Measurements from ENCODE around the gene STRBP.
"Not testable (repeated sequence)": the region's sequence is repeated elsewhere in the genome, so short reads cannot be mapped to it uniquely, and the experiment has no call there.

Gene STRBP

GRCh38 chr9:123225995-123226394, 42.4 kb downstream of the STRBP start:
- H3K4me3 ChIP-seq (ENCODE audit: low read depth, low read length), result no peak overlapping the region
- H3K9ac ChIP-seq (ENCODE audit: low read length), result no peak overlapping the region
- no peaks in the 10 kb centered on the region for H3K27me3 ChIP-seq (ENCODE audit: control insufficient read depth, insufficient read depth, low read length)
- no peaks in the 10 kb centered on the region for H3K36me3 ChIP-seq (ENCODE audit: control insufficient read depth, insufficient read depth, low read length)
- no peak overlapping the region for H3K27ac ChIP-seq (ENCODE audit: low read depth, low read length)
- no peaks in the 10 kb centered on the region for H3K9me3 ChIP-seq (ENCODE audit: control insufficient read depth, insufficient read depth, low read depth, low read length)
- H3K4me1 ChIP-seq (ENCODE audit: control insufficient read depth, insufficient read depth, low read length), result peaks cover 13% of the 10 kb centered on the region; the same call in 1 of the 2 replicates

- H3K9ac ChIP-seq (ENCODE audit: low read length), result no peak overlapping the region
- H3K27ac ChIP-seq (ENCODE audit: low read depth, low read length), result no peak overlapping the region
- no peak overlapping the region for H3K4me3 ChIP-seq (ENCODE audit: low read depth, low read length)
These were observed 43.0 kb downstream of the STRBP start for GRCh38 chr9:123225374-123225813.

GRCh38 chr9:123220127-123220526, 48.3 kb downstream of the STRBP start:
- H3K9me3 ChIP-seq (ENCODE audit: control insufficient read depth, insufficient read depth, low read depth, low read length), result no peaks in the 10 kb centered on the region
- H3K36me3 ChIP-seq (ENCODE audit: control insufficient read depth, insufficient read depth, low read length), result no peaks in the 10 kb centered on the region
- H3K27me3 ChIP-seq (ENCODE audit: control insufficient read depth, insufficient read depth, low read length), result no peaks in the 10 kb centered on the region
- H3K9ac ChIP-seq (ENCODE audit: low read length), result no peak overlapping the region
- peaks cover 13% of the 10 kb centered on the region; the same call in 1 of the 2 replicates for H3K4me1 ChIP-seq (ENCODE audit: control insufficient read depth, insufficient read depth, low read length)
- no peak overlapping the region for H3K27ac ChIP-seq (ENCODE audit: low read depth, low read length)
- no peak overlapping the region for H3K4me3 ChIP-seq (ENCODE audit: low read depth, low read length)

More at GRCh38 chr9:123225374-123225813, 43.0 kb downstream of the STRBP start:
- Histone ChIP-seq H3K9me3 (ENCODE audit: control insufficient read depth, insufficient read depth, low read depth, low read length) (no peaks in the 10 kb centered on the region), H3K27me3 (ENCODE audit: control insufficient read depth, insufficient read depth, low read length) (no peaks in the 10 kb centered on the region), H3K36me3 (ENCODE audit: control insufficient read depth, insufficient read depth, low read length) (no peaks in the 10 kb centered on the region), H3K4me1 (ENCODE audit: control insufficient read depth, insufficient read depth, low read length) (peaks cover 13% of the 10 kb centered on the region; the same call in 1 of the 2 replicates)

GRCh38 chr9:123218831-123219230, 49.6 kb downstream of the STRBP start:
- no peaks in the 10 kb centered on the region for H3K36me3 ChIP-seq (ENCODE audit: control insufficient read depth, insufficient read depth, low read length)
- no peaks in the 10 kb centered on the region for H3K27me3 ChIP-seq (ENCODE audit: control insufficient read depth, insufficient read depth, low read length)
- no peaks in the 10 kb centered on the region for H3K9me3 ChIP-seq (ENCODE audit: control insufficient read depth, insufficient read depth, low read depth, low read length)
- H3K4me3 ChIP-seq (ENCODE audit: low read depth, low read length), result no peak overlapping the region
- peaks cover 3% of the 10 kb centered on the region; the same call in 1 of the 2 replicates for H3K4me1 ChIP-seq (ENCODE audit: control insufficient read depth, insufficient read depth, low read length)
- H3K9ac ChIP-seq (ENCODE audit: low read length), result no peak overlapping the region
- no peak overlapping the region for H3K27ac ChIP-seq (ENCODE audit: low read depth, low read length)

GRCh38 chr9:123217128-123217654, 51.2 kb downstream of the STRBP start:
- no peak overlapping the region for H3K9ac ChIP-seq (ENCODE audit: low read length)
- no peaks in the 10 kb centered on the region for H3K9me3 ChIP-seq (ENCODE audit: control insufficient read depth, insufficient read depth, low read depth, low read length)
- no peak overlapping the region for H3K27ac ChIP-seq (ENCODE audit: low read depth, low read length)
- no peaks in the 10 kb centered on the region for H3K36me3 ChIP-seq (ENCODE audit: control insufficient read depth, insufficient read depth, low read length)
- H3K27me3 ChIP-seq (ENCODE audit: control insufficient read depth, insufficient read depth, low read length), result no peaks in the 10 kb centered on the region
- peaks cover 3% of the 10 kb centered on the region; the same call in 1 of the 2 replicates for H3K4me1 ChIP-seq (ENCODE audit: control insufficient read depth, insufficient read depth, low read length)
- no peak overlapping the region for H3K4me3 ChIP-seq (ENCODE audit: low read depth, low read length)

GRCh38 chr9:123216251-123216797, 52.1 kb downstream of the STRBP start:
- Histone ChIP-seq H3K27ac (ENCODE audit: low read depth, low read length) (no peak overlapping the region), H3K4me3 (ENCODE audit: low read depth, low read length) (no peak overlapping the region), H3K9me3 (ENCODE audit: control insufficient read depth, insufficient read depth, low read depth, low read length) (no peaks in the 10 kb centered on the region), H3K36me3 (ENCODE audit: control insufficient read depth, insufficient read depth, low read length) (no peaks in the 10 kb centered on the region), H3K27me3 (ENCODE audit: control insufficient read depth, insufficient read depth, low read length) (no peaks in the 10 kb centered on the region), H3K4me1 (ENCODE audit: control insufficient read depth, insufficient read depth, low read length) (peaks cover 3% of the 10 kb centered on the region; the same call in 1 of the 2 replicates), H3K9ac (ENCODE audit: low read length) (no peak overlapping the region)

GRCh38 chr9:123211081-123211480, 57.3 kb downstream of the STRBP start:
- Histone ChIP-seq H3K27ac (ENCODE audit: low read depth, low read length) (no peak overlapping the region), H3K27me3 (ENCODE audit: control insufficient read depth, insufficient read depth, low read length) (no peaks in the 10 kb centered on the region), H3K9ac (ENCODE audit: low read length) (no peak overlapping the region), H3K4me1 (ENCODE audit: control insufficient read depth, insufficient read depth, low read length) (no peaks in the 10 kb centered on the region), H3K36me3 (ENCODE audit: control insufficient read depth, insufficient read depth, low read length) (no peaks in the 10 kb centered on the region), H3K4me3 (ENCODE audit: low read depth, low read length) (no peak overlapping the region), H3K9me3 (ENCODE audit: control insufficient read depth, insufficient read depth, low read depth, low read length) (no peaks in the 10 kb centered on the region)

- Histone ChIP-seq H3K4me3 (ENCODE audit: low read depth, low read length) (no peak overlapping the region), H3K4me1 (ENCODE audit: control insufficient read depth, insufficient read depth, low read length) (no peaks in the 10 kb centered on the region), H3K9ac (ENCODE audit: low read length) (no peak overlapping the region), H3K27me3 (ENCODE audit: control insufficient read depth, insufficient read depth, low read length) (no peaks in the 10 kb centered on the region), H3K36me3 (ENCODE audit: control insufficient read depth, insufficient read depth, low read length) (no peaks in the 10 kb centered on the region), H3K27ac (ENCODE audit: low read depth, low read length) (no peak overlapping the region), H3K9me3 (ENCODE audit: control insufficient read depth, insufficient read depth, low read depth, low read length) (no peaks in the 10 kb centered on the region)
These were observed 59.7 kb downstream of the STRBP start for GRCh38 chr9:123208626-123209174.

- Histone ChIP-seq H3K36me3 (ENCODE audit: control insufficient read depth, insufficient read depth, low read length) (no peaks in the 10 kb centered on the region), H3K4me3 (ENCODE audit: low read depth, low read length) (no peak overlapping the region), H3K4me1 (ENCODE audit: control insufficient read depth, insufficient read depth, low read length) (no peaks in the 10 kb centered on the region), H3K27me3 (ENCODE audit: control insufficient read depth, insufficient read depth, low read length) (no peaks in the 10 kb centered on the region), H3K9ac (ENCODE audit: low read length) (no peak overlapping the region), H3K9me3 (ENCODE audit: control insufficient read depth, insufficient read depth, low read depth, low read length) (no peaks in the 10 kb centered on the region), H3K27ac (ENCODE audit: low read depth, low read length) (no peak overlapping the region)
These were observed 62.3 kb downstream of the STRBP start for GRCh38 chr9:123206065-123206464.

GRCh38 chr9:123201083-123201482, 67.3 kb downstream of the STRBP start:
- H3K27ac ChIP-seq (ENCODE audit: low read depth, low read length), result no peak overlapping the region
- no peaks in the 10 kb centered on the region for H3K36me3 ChIP-seq (ENCODE audit: control insufficient read depth, insufficient read depth, low read length)

GRCh38 chr9:123200469-123200868, 67.9 kb downstream of the STRBP start:
- not testable (repeated sequence) for H3K4me3 ChIP-seq (ENCODE audit: low read depth, low read length); H3K27ac ChIP-seq (ENCODE audit: low read depth, low read length); H3K9ac ChIP-seq (ENCODE audit: low read length); H3K27me3 ChIP-seq (ENCODE audit: control insufficient read depth, insufficient read depth, low read length); H3K4me1 ChIP-seq (ENCODE audit: control insufficient read depth, insufficient read depth, low read length); H3K36me3 ChIP-seq (ENCODE audit: control insufficient read depth, insufficient read depth, low read length); H3K9me3 ChIP-seq (ENCODE audit: control insufficient read depth, insufficient read depth, low read depth, low read length)

More at GRCh38 chr9:123201083-123201482, 67.3 kb downstream of the STRBP start:
- H3K27me3 ChIP-seq (ENCODE audit: control insufficient read depth, insufficient read depth, low read length), result no peaks in the 10 kb centered on the region
- no peak overlapping the region for H3K4me3 ChIP-seq (ENCODE audit: low read depth, low read length)
- H3K9ac ChIP-seq (ENCODE audit: low read length), result no peak overlapping the region
- no peaks in the 10 kb centered on the region for H3K4me1 ChIP-seq (ENCODE audit: control insufficient read depth, insufficient read depth, low read length)
- H3K9me3 ChIP-seq (ENCODE audit: control insufficient read depth, insufficient read depth, low read depth, low read length), result no peaks in the 10 kb centered on the region
